Activated CD8-positive, alpha-beta memory T cell treated with anti-CD3 and anti-CD28 coated beads for 1 hour (primary cell): ENCODE measurements around the gene MMP24.
A peak's percentile ranks its signal among the peaks of the same experiment; 100 is the strongest.
"Not testable (repeated sequence)": the region's sequence is repeated elsewhere in the genome, so short reads cannot be mapped to it uniquely, and the experiment has no call there.

Experiments used
- DNase-seq, 2 donors: peaks; one replicate each; pipeline ENCODE4 v3.0.0-alpha.2; 2020; ENCODE audit warnings: low read depth in 1 of 2; ENCODE audit errors: extremely low read depth in 1 of 2

The MMP24 gene

GRCh38 chr20:35226126-35226883 is at the start of gene MMP24:
Gene MMP24, plus strand, starts transcription at chr20:35226690. Its CDS starts 49 bp downstream, at chr20:35226739.
- no peak for DNase-seq

GRCh38 chr20:35179292-35180212 is 46.9 kb upstream of the MMP24 start:
- no peak for DNase-seq

GRCh38 chr20:35180266-35180665 is 46.2 kb upstream of the MMP24 start:
- DNase-seq, result no peak

- no peak for DNase-seq
Measured at GRCh38 chr20:35181731-35182130, 44.8 kb upstream of the MMP24 start.

- DNase-seq, result not testable (repeated sequence)
Measured at GRCh38 chr20:35186691-35187289, 39.7 kb upstream of the MMP24 start.

GRCh38 chr20:35187584-35188190 is 38.8 kb upstream of the MMP24 start:
- no peak for DNase-seq

- not testable (repeated sequence) for DNase-seq
Measured at GRCh38 chr20:35189223-35189622, 37.3 kb upstream of the MMP24 start.

- no peak for DNase-seq
Measured at GRCh38 chr20:35190556-35190955, 35.9 kb upstream of the MMP24 start.

GRCh38 chr20:35191419-35192117 is 34.9 kb upstream of the MMP24 start:
- no peak for DNase-seq

- DNase-seq, result no peak
Measured at GRCh38 chr20:35192118-35192872, 34.2 kb upstream of the MMP24 start.

- DNase-seq, result not testable (repeated sequence)
Measured at GRCh38 chr20:35193031-35193791, 33.3 kb upstream of the MMP24 start.

- no peak for DNase-seq
Measured at GRCh38 chr20:35196313-35196712, 30.2 kb upstream of the MMP24 start.

GRCh38 chr20:35199740-35200139 is 26.8 kb upstream of the MMP24 start:
- DNase-seq, result no peak

- DNase-seq, result no peak
Measured at GRCh38 chr20:35200267-35200666, 26.2 kb upstream of the MMP24 start.

GRCh38 chr20:35201467-35201866 is 25.0 kb upstream of the MMP24 start:
- DNase-seq, result not testable (repeated sequence)

- DNase-seq, result no peak
Measured at GRCh38 chr20:35206802-35207201, 19.7 kb upstream of the MMP24 start.

GRCh38 chr20:35207950-35208611 is 18.4 kb upstream of the MMP24 start:
- DNase-seq, result peak; percentile 59 to 60
